ENCODE data around the gene MFSD6.

DNA sequence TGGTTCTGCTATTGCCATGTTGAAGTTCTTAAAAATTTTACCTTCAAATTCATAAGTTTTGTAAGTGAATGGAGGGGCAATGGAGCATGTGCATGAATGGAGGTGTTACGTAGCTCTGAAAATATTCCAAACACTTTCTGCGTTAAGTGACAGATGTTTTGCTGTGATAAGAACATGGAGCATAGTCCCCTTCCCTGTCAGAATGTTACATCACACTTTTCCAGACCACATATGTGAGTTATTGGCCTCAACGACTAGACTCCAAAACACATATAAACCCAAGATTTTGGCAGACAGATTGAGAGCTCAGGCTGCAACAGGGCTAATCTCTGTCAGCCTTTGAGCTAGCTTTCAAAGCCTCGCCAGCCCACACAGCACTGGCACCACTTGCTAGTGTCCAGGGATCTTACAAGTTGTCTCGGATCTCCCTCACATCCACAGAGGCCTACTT is 27.2 kb upstream of the MFSD6 start:
- TF ChIP-seq EP300 (IDR thresholded peaks at IDR 0.05) (no peak), JUN (IDR thresholded peaks at IDR 0.05) (no peak), RAD21 (conservative IDR thresholded peaks at IDR 0.05 in 1 of 2, IDR thresholded peaks at IDR 0.05 in 1 of 2) (no peak), POLR2A (IDR thresholded peaks at IDR 0.05; ENCODE audit: low read length) (no peak), TP53 (CRISPR knock-in tag; IDR thresholded peaks at IDR 0.05) (no peak), MYC (IDR thresholded peaks at IDR 0.05; ENCODE audit: borderline replicate concordance, low read length) (no peak), RCOR1 (IDR thresholded peaks at IDR 0.05; ENCODE audit: low read depth, low read length) (no peak), KDM5A (IDR thresholded peaks at IDR 0.05) (no peak), ZNF302 (CRISPR knock-in tag; IDR thresholded peaks at IDR 0.05) (no peak), SMC3 (IDR thresholded peaks at IDR 0.05) (no peak), RFX5 (IDR thresholded peaks at IDR 0.05) (no peak), NPAS2 (CRISPR knock-in tag; IDR thresholded peaks at IDR 0.05; ENCODE audit: borderline replicate concordance) (no peak)
- TF ChIP-seq, protein P1, sequence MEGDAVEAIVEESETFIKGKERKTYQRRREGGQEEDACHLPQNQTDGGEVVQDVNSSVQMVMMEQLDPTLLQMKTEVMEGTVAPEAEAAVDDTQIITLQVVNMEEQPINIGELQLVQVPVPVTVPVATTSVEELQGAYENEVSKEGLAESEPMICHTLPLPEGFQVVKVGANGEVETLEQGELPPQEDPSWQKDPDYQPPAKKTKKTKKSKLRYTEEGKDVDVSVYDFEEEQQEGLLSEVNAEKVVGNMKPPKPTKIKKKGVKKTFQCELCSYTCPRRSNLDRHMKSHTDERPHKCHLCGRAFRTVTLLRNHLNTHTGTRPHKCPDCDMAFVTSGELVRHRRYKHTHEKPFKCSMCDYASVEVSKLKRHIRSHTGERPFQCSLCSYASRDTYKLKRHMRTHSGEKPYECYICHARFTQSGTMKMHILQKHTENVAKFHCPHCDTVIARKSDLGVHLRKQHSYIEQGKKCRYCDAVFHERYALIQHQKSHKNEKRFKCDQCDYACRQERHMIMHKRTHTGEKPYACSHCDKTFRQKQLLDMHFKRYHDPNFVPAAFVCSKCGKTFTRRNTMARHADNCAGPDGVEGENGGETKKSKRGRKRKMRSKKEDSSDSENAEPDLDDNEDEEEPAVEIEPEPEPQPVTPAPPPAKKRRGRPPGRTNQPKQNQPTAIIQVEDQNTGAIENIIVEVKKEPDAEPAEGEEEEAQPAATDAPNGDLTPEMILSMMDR (IDR thresholded peaks at IDR 0.05) = no peak
- TF ChIP-seq, protein P2, sequence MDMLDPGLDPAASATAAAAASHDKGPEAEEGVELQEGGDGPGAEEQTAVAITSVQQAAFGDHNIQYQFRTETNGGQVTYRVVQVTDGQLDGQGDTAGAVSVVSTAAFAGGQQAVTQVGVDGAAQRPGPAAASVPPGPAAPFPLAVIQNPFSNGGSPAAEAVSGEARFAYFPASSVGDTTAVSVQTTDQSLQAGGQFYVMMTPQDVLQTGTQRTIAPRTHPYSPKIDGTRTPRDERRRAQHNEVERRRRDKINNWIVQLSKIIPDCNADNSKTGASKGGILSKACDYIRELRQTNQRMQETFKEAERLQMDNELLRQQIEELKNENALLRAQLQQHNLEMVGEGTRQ (IDR thresholded peaks at IDR 0.05) = no peak
